ENCODE results near the gene TPCN2.

The TPCN2 gene

GRCh38 chr11:69165775-69166174, 117.0 kb downstream of the TPCN2 start:
- TF ChIP-seq TAF1 (IDR thresholded peaks at IDR 0.05; ENCODE audit: borderline replicate concordance, low read depth, low read length) = no peak
- TF ChIP-seq POLR2AphosphoS5 (IDR thresholded peaks at IDR 0.05; ENCODE audit: low read depth, low read length) = no peak
- TF ChIP-seq POLR2A (IDR thresholded peaks at IDR 0.05; ENCODE audit: low read depth, low read length) = no peak
- peak; percentile 85 for FAIRE-seq

GRCh38 chr11:69166218-69167115, 117.7 kb downstream of the TPCN2 start:
- TF ChIP-seq TAF1 (IDR thresholded peaks at IDR 0.05; ENCODE audit: borderline replicate concordance, low read depth, low read length) (peak; percentile 38; the same call in 1 of the 2 replicates), POLR2A (IDR thresholded peaks at IDR 0.05; ENCODE audit: low read depth, low read length) (peak; percentile 50; the same call in 1 of the 2 replicates), POLR2AphosphoS5 (IDR thresholded peaks at IDR 0.05; ENCODE audit: low read depth, low read length) (0 out of 2 replicates have a peak, but pooled peaks have one; percentile 21)
- DNase-seq (ENCODE audit: insufficient read length) (peak; percentile 86), FAIRE-seq (peak; percentile 98)

More at GRCh38 chr11:69165775-69166174, 117.0 kb downstream of the TPCN2 start:
- DNase-seq (ENCODE audit: insufficient read length) = no peak

GRCh38 chr11:69167130-69167915, 118.6 kb downstream of the TPCN2 start:
- DNase-seq (ENCODE audit: insufficient read length) (no peak), FAIRE-seq (peak; percentile 81)
- no peak for TF ChIP-seq POLR2A (IDR thresholded peaks at IDR 0.05; ENCODE audit: low read depth, low read length)
- TF ChIP-seq POLR2AphosphoS5 (IDR thresholded peaks at IDR 0.05; ENCODE audit: low read depth, low read length) = 0 out of 2 replicates have a peak, but pooled peaks have one; percentile 57

- TF ChIP-seq TAF1 (IDR thresholded peaks at IDR 0.05; ENCODE audit: borderline replicate concordance, low read depth, low read length) (no peak), POLR2A (IDR thresholded peaks at IDR 0.05; ENCODE audit: low read depth, low read length) (no peak), POLR2AphosphoS5 (IDR thresholded peaks at IDR 0.05; ENCODE audit: low read depth, low read length) (no peak)
- no peak for FAIRE-seq
- no peak for DNase-seq (ENCODE audit: insufficient read length)
Measured at GRCh38 chr11:69167916-69168691, 119.4 kb downstream of the TPCN2 start.

- DNase-seq (ENCODE audit: insufficient read length) (no peak), FAIRE-seq (no peak)
- TF ChIP-seq POLR2A (IDR thresholded peaks at IDR 0.05; ENCODE audit: low read depth, low read length) = no peak
- no peak for TF ChIP-seq TAF1 (IDR thresholded peaks at IDR 0.05; ENCODE audit: borderline replicate concordance, low read depth, low read length)
- no peak for TF ChIP-seq POLR2AphosphoS5 (IDR thresholded peaks at IDR 0.05; ENCODE audit: low read depth, low read length)
Measured at GRCh38 chr11:69169479-69169878, 120.7 kb downstream of the TPCN2 start.

- FAIRE-seq = no peak
- DNase-seq (ENCODE audit: insufficient read length) = no peak
- TF ChIP-seq POLR2A (IDR thresholded peaks at IDR 0.05; ENCODE audit: low read depth, low read length) (no peak), TAF1 (IDR thresholded peaks at IDR 0.05; ENCODE audit: borderline replicate concordance, low read depth, low read length) (no peak), POLR2AphosphoS5 (IDR thresholded peaks at IDR 0.05; ENCODE audit: low read depth, low read length) (no peak)
Measured at GRCh38 chr11:69170704-69171103, 122.0 kb downstream of the TPCN2 start.

GRCh38 chr11:69171476-69172240, 122.9 kb downstream of the TPCN2 start:
- DNase-seq (ENCODE audit: insufficient read length) (no peak), FAIRE-seq (no peak)
- TF ChIP-seq POLR2AphosphoS5 (IDR thresholded peaks at IDR 0.05; ENCODE audit: low read depth, low read length) (no peak), TAF1 (IDR thresholded peaks at IDR 0.05; ENCODE audit: borderline replicate concordance, low read depth, low read length) (no peak), POLR2A (IDR thresholded peaks at IDR 0.05; ENCODE audit: low read depth, low read length) (no peak)

GRCh38 chr11:69172674-69173073, 123.9 kb downstream of the TPCN2 start:
- TF ChIP-seq POLR2AphosphoS5 (IDR thresholded peaks at IDR 0.05; ENCODE audit: low read depth, low read length) (no peak), POLR2A (IDR thresholded peaks at IDR 0.05; ENCODE audit: low read depth, low read length) (no peak), TAF1 (IDR thresholded peaks at IDR 0.05; ENCODE audit: borderline replicate concordance, low read depth, low read length) (no peak)
- DNase-seq (ENCODE audit: insufficient read length) (no peak), FAIRE-seq (no peak)

GRCh38 chr11:69173331-69173730, 124.6 kb downstream of the TPCN2 start:
- no peak for DNase-seq (ENCODE audit: insufficient read length)
- TF ChIP-seq POLR2A (IDR thresholded peaks at IDR 0.05; ENCODE audit: low read depth, low read length) (no peak), TAF1 (IDR thresholded peaks at IDR 0.05; ENCODE audit: borderline replicate concordance, low read depth, low read length) (no peak), POLR2AphosphoS5 (IDR thresholded peaks at IDR 0.05; ENCODE audit: low read depth, low read length) (no peak)
- FAIRE-seq = no peak

GRCh38 chr11:69173925-69174581, 125.3 kb downstream of the TPCN2 start:
- FAIRE-seq (peak; percentile 54), DNase-seq (ENCODE audit: insufficient read length) (no peak)
- TF ChIP-seq POLR2A (IDR thresholded peaks at IDR 0.05; ENCODE audit: low read depth, low read length) = no peak
- no peak for TF ChIP-seq TAF1 (IDR thresholded peaks at IDR 0.05; ENCODE audit: borderline replicate concordance, low read depth, low read length)
- no peak for TF ChIP-seq POLR2AphosphoS5 (IDR thresholded peaks at IDR 0.05; ENCODE audit: low read depth, low read length)
